ENCODE results near the gene ZNF236.

- no peak for TF ChIP-seq CTCF (IDR thresholded peaks at IDR 0.05)
- TF ChIP-seq EZH2 (IDR thresholded peaks at IDR 0.05): no peak
These were observed 165.9 kb downstream of the ZNF236 start for GRCh38 chr18:76988031-76988826.

Measured in neural progenitor cell (in vitro differentiated cells).